Sigmoid colon (tissue), 7 donors: ENCODE results near the gene GUCY2C. TPM values are rescaled to one million over a fixed set of nuclear protein-coding genes. Genes with fewer than 3 reads are reported as not detected.

Source experiments
- DNase-seq: peaks from one replicate; pipeline ENCODE4 v3.0.0-alpha.2; 2019
- H3K27ac ChIP-seq, 4 donors: fragments of 200-600 bp; sonication (generic); one replicate each; pipeline ENCODE4 v1.5.1; 2016 to 2019; ENCODE audit warnings: mild to moderate bottlenecking in 1 of 4
- H3K27me3 ChIP-seq, 3 donors: fragments of 200-600 bp; sonication (generic); one replicate each; pipeline ENCODE4 v1.5.1; 2019; ENCODE audit warnings: mild to moderate bottlenecking in 1 of 3
- H3K36me3 ChIP-seq, 4 donors: fragments of 200-600 bp; sonication (generic); one replicate each; pipeline ENCODE4 v1.5.1; 2016 to 2019
- H3K4me1 ChIP-seq, 4 donors: fragments of 200-600 bp; sonication (generic); one replicate each; pipeline ENCODE4 v1.5.1; 2017 to 2019
- H3K4me3 ChIP-seq, 4 donors: fragments of 200-600 bp; sonication (generic); one replicate each; pipeline ENCODE4 v1.5.1; 2017 to 2019; ENCODE audit warnings: mild to moderate bottlenecking in 2 of 4, moderate library complexity in 1 of 4
- H3K9me3 ChIP-seq, 4 donors: fragments of 200-600 bp in 3 of 4; sonication (generic) in 3 of 4; one replicate each; pipeline versions ENCODE4 v1.5.1 to v1.6.1; 2013 to 2019
- EP300 ChIP-seq, 4 donors: sonication (generic); formaldehyde crosslinking; IDR thresholded peaks; one replicate each; pipeline ENCODE4 v1.6.1; 2017; ENCODE audit warnings: antibody characterized with exemption in 4 of 4
- POLR2A ChIP-seq, 2 donors: fragments of 450-650 bp; IDR thresholded peaks; one replicate each; pipeline ENCODE4 v1.6.1; 2016; ENCODE audit warnings: antibody characterized with exemption in 2 of 2, mild to moderate bottlenecking in 2 of 2, moderate library complexity in 2 of 2
- POLR2AphosphoS5 ChIP-seq, 4 donors: sonication (generic); formaldehyde crosslinking; IDR thresholded peaks; one replicate each; pipeline ENCODE4 v1.6.1; 2017; ENCODE audit warnings: antibody characterized with exemption in 4 of 4
- WGBS, 2 donors: extraction: QIAGEN DNeasy Blood & Tissue Kit; methylation state at CpG; one replicate each; pipeline ENCODE4 v1.1.7; 2013; 5-methylcytosine and 5-hydroxymethylcytosine counted together
- intact Hi-C: fragments of 100-400 bp; cut with DNase I; formaldehyde crosslinking; loops from one replicate; pipeline ENCODE4 v1.15.1; 2023
- polyA plus RNA-seq, 3 donors: library from polyadenylated mRNA; stranded (reverse); fragments of 200-250 nt; gene quantifications; one replicate each; pipeline ENCODE4 v1.2.3, GENCODE V29; 2013
- total RNA-seq, 4 donors: library from RNA; depleted of rRNA; stranded (reverse); fragments of >200 nt; gene quantifications; one replicate each; pipeline ENCODE4 v1.1.0, GENCODE V29; 2016
- TF ChIP-seq, protein P1 (sequence below), 4 experiments: fragments of 450-650 bp in 3 of 4; fragments of 200-600 bp in 1 of 4; IDR thresholded peaks; one replicate each; pipeline ENCODE4 v1.5.1; 2016 to 2019; ENCODE audit warnings: antibody characterized with exemption in 4 of 4, mild to moderate bottlenecking in 3 of 4, moderate library complexity in 2 of 4
- donor health status: healthy with polysubstance abuse.
- donor health status: Bipolar disorder and iron deficiency.
- donor health status: healthy.

The GUCY2C gene
- total and polyA plus RNA-seq, 7 donors: 0.55 to 26.9 (median 8.7) TPM; not detected in 3

DNA sequence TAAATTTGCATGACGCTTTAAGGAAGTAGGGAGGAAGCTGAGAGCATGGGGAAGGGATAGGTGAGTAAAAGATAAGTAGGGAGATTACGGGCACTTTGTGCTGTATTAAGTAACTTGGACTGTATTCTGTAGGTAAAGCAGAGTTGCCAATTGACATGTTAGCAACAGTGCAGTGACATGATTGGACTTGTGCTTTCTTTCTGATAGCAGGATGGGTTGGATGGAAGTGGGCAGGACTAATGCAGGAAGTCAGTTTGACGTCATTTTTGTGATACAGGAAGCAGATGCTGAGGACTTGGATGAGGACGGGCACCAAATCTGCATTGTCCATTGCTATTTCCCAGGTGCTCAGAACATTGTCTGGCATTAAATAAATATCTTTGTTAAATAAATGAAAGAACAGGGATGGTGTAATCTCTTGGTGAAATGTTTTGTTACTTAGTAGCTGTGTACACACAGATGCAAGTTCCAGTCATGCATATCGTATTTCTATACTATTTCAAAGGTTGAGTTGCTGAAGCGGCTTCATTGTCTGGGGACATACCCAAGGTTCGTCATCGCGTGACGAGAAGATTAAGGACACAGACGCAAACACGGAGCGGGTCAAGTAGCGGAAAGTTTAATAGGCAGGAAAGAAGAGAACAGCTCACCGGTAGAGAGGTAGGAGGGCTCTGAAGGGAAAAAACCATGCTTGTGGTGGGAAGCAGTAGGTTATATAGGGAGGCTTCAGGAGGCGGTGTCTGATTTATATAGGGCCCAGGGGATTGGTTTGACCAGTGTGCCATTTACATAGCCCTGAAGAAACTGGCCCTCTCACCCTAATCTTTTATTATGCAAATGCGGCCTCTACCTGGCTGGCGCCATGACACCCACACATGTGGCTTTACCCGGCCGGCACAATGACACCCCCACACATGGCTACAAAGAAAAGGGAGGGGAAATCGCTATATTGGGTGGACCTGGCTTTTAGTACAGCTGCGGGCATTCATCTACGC lies 30.7 kb downstream of the GUCY2C start:
- no peaks in the 10 kb centered on the region for H3K27me3 ChIP-seq
- no peaks in the 10 kb centered on the region for H3K9me3 ChIP-seq
- no peak overlapping the region for H3K27ac ChIP-seq
- intact Hi-C loops: loop anchor here (2.0 kb wide), 1 partner anchor 427 kb away; no protein-coding TSS in a partner anchor
- no peaks in the 10 kb centered on the region for H3K36me3 ChIP-seq
- 91 to 92% methylated on average over 23 of the region's 23 CpGs for WGBS, 2 donors
- no peak overlapping the region for H3K4me3 ChIP-seq
- no peak for DNase-seq
- H3K4me1 ChIP-seq: no peaks in the 10 kb centered on the region
- TF ChIP-seq POLR2AphosphoS5 (IDR thresholded peaks at IDR 0.05) (no peak), POLR2A (IDR thresholded peaks at IDR 0.05) (no peak), EP300 (IDR thresholded peaks at IDR 0.05) (no peak)
- TF ChIP-seq, protein P1, sequence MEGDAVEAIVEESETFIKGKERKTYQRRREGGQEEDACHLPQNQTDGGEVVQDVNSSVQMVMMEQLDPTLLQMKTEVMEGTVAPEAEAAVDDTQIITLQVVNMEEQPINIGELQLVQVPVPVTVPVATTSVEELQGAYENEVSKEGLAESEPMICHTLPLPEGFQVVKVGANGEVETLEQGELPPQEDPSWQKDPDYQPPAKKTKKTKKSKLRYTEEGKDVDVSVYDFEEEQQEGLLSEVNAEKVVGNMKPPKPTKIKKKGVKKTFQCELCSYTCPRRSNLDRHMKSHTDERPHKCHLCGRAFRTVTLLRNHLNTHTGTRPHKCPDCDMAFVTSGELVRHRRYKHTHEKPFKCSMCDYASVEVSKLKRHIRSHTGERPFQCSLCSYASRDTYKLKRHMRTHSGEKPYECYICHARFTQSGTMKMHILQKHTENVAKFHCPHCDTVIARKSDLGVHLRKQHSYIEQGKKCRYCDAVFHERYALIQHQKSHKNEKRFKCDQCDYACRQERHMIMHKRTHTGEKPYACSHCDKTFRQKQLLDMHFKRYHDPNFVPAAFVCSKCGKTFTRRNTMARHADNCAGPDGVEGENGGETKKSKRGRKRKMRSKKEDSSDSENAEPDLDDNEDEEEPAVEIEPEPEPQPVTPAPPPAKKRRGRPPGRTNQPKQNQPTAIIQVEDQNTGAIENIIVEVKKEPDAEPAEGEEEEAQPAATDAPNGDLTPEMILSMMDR (IDR thresholded peaks at IDR 0.05): no peak

DNA sequence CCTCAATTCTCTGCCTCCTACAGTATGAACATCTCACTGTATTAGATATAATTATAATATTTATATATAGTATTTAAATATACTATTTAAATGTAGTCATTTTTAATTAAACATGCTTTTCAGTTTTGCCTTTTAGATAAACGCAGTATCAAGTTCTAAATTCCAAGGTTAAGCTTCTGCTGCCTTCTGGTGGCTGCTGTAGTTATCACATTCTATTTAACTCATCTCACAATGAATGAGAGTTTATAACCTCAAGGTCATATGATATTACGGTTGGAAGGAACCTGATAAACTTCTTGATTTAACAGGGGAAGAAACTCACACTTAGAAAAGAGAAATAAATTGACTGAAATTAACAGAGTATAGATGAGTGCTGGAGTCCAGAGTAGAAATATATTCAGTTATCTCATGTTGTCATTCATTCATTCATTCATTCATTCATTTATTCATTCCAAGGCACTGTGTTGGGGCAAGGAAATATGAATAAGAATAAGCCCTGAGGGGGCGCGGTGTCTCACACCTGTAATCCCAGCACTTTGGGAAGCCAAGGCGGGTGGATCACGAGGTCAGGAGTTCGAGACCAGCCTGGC lies 31.9 kb downstream of the GUCY2C start:
- intact Hi-C loops: loop anchor here (2.0 kb wide), 1 partner anchor 426 kb away; no protein-coding TSS in a partner anchor
- no peaks in the 10 kb centered on the region for H3K36me3 ChIP-seq
- no peaks in the 10 kb centered on the region for H3K9me3 ChIP-seq
- no peaks in the 10 kb centered on the region for H3K4me1 ChIP-seq
- no peak overlapping the region for H3K27ac ChIP-seq
- no peak overlapping the region for H3K4me3 ChIP-seq
- DNase-seq: no peak
- 69 to 71% methylated on average over 7 of the region's 7 CpGs for WGBS, 2 donors
- no peaks in the 10 kb centered on the region for H3K27me3 ChIP-seq
- TF ChIP-seq POLR2AphosphoS5 (IDR thresholded peaks at IDR 0.05): no peak
- TF ChIP-seq, protein P1 (IDR thresholded peaks at IDR 0.05): peak; percentile 30 to 56 (median 42)

DNA sequence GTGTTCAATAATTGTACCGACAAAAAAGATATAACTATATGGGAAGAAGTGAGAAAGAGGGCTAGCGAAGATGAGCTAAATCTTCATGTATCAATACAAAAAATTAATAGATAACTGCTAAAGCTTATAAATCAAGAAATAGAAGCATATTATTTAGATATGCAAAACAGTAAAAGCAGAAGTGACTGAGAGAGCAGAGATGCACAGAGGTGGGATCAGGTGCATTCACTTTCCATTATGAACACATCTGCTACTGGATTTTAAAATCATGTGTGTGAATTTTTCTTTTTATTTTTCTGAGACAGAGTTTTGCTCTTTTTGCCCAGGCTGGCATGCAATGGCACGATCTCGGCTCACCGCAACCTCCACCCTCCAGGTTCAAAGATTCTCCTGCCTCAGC lies 33.4 kb downstream of the GUCY2C start:
- no peak overlapping the region for H3K27ac ChIP-seq
- H3K36me3 ChIP-seq: no peaks in the 10 kb centered on the region
- no peaks in the 10 kb centered on the region for H3K9me3 ChIP-seq
- intact Hi-C loops: no loop called here
- no peak overlapping the region for H3K4me3 ChIP-seq
- no peak for DNase-seq
- no peaks in the 10 kb centered on the region for H3K27me3 ChIP-seq
- TF ChIP-seq POLR2AphosphoS5 (IDR thresholded peaks at IDR 0.05) (no peak), EP300 (IDR thresholded peaks at IDR 0.05) (no peak), POLR2A (IDR thresholded peaks at IDR 0.05) (no peak)
- no peaks in the 10 kb centered on the region for H3K4me1 ChIP-seq
- WGBS, 2 donors: 95 to 98% methylated on average over 5 of the region's 5 CpGs

DNA sequence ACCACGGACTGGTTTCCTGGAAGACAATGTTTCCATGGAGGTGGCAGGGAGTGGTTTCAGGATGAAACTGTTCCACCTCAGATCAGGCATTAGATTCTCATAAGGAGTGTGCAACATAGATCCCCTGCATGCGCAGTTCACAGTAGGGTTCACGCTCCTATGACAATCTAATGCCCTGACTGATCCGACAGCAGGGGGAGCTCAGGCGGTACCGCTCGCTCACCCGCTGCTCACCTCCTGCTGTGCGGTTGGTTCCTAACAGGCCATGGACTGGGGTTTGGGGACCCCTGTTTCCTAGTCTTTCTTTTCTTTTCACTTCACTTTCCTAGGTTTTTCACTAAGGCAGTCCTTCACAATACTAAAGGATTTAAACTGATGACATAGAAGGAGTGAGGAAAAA lies 39.6 kb downstream of the GUCY2C start:
- Histone ChIP-seq H3K9me3 (no peaks in the 10 kb centered on the region), H3K27ac (no peak overlapping the region), H3K4me1 (no peaks in the 10 kb centered on the region), H3K27me3 (no peaks in the 10 kb centered on the region), H3K36me3 (no peaks in the 10 kb centered on the region), H3K4me3 (no peak overlapping the region)
- intact Hi-C loops: no loop called here
- whole genome bisulfite sequencing, 2 donors: 95 to 98% methylated on average over 9 of the region's 9 CpGs
- no peak for DNase-seq
- TF ChIP-seq POLR2A (IDR thresholded peaks at IDR 0.05): no peak
- TF ChIP-seq, protein P1 (IDR thresholded peaks at IDR 0.05): no peak
- no peak for TF ChIP-seq POLR2AphosphoS5 (IDR thresholded peaks at IDR 0.05)
- TF ChIP-seq EP300 (IDR thresholded peaks at IDR 0.05): no peak

DNA sequence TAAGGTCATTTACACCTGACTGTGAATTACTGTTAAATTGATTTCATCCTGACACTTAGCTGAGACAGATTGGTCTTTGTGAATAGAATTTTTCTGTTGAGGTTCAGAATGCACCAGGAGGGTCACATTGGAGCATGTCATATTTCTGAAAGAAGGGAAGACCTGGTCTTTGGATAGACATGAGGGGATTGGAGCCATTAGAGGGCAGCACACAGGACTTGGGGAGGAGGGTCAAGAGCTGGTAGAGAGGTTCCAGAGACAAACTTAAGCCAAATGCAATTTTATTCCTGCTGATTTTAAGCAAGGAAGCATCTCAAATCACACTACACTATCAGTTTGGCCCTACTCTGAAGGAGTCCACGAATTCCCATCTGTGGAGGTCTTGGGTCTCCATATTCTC lies 41.1 kb downstream of the GUCY2C start:
- no peak overlapping the region for H3K27ac ChIP-seq
- no peaks in the 10 kb centered on the region for H3K27me3 ChIP-seq
- intact Hi-C loops: no loop called here
- no peaks in the 10 kb centered on the region for H3K9me3 ChIP-seq
- DNase-seq: no peak
- H3K4me3 ChIP-seq: no peak overlapping the region
- H3K4me1 ChIP-seq: no peaks in the 10 kb centered on the region
- WGBS, 2 donors: 96 to 97% methylated on average over 1 of the region's 1 CpG
- TF ChIP-seq, protein P1 (IDR thresholded peaks at IDR 0.05): no peak
- no peak for TF ChIP-seq EP300 (IDR thresholded peaks at IDR 0.05)
- TF ChIP-seq POLR2AphosphoS5 (IDR thresholded peaks at IDR 0.05): no peak
- TF ChIP-seq POLR2A (IDR thresholded peaks at IDR 0.05): no peak
- H3K36me3 ChIP-seq: no peaks in the 10 kb centered on the region
